Fibroblast of the aortic adventitia (primary cell): ENCODE measurements around the gene ITSN2. TPM values are rescaled to one million over a fixed set of nuclear protein-coding genes. Genes with fewer than 3 reads are reported as not detected.

Experiments used
- DNase-seq: peaks from one replicate; pipeline ENCODE4 v3.0.0-alpha.2; 2010; ENCODE audit warnings: low read depth
- H3K4me3 ChIP-seq: 2 replicates; pipeline ENCODE4 v1.5.1; 2011; ENCODE audit warnings: low read depth, mild to moderate bottlenecking, control low read depth, low read length, moderate library complexity
- total RNA-seq: library from RNA; depleted of rRNA; stranded (reverse); fragments of >200 nt; gene quantifications from 2 replicates; pipeline ENCODE4 v1.2.3, GENCODE V29; 2012; ENCODE audit warnings: low replicate concordance
- TF ChIP-seq, protein P1 (sequence below): IDR thresholded peaks from 2 replicates; pipeline ENCODE4 v1.5.1; 2011; ENCODE audit warnings: mild to moderate bottlenecking, low read length, control low read depth, inconsistent platforms; ENCODE audit not compliant: insufficient read depth

Gene ITSN2
- total RNA-seq, 1 donor: 32.4 TPM

DNA sequence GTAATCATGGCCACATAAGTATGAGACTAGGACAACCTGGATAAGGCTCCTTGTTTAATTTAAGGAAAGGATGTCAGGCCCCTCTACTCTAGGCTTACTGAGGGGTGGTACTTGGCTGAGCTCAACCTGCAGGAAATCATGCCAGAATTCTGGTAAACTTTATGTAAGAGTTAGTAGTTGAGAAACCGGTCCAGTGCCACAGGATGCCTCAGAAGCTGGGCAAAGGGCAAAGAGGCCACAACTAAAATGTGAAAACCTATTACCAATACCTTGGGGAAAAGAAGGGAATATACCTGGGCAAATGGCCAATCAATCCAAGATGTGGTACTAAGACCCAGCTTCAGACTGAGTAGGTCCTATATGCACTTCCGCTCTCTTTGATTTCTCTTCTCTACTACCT lies 86.7 kb downstream of the ITSN2 start:
- TF ChIP-seq, protein P1, sequence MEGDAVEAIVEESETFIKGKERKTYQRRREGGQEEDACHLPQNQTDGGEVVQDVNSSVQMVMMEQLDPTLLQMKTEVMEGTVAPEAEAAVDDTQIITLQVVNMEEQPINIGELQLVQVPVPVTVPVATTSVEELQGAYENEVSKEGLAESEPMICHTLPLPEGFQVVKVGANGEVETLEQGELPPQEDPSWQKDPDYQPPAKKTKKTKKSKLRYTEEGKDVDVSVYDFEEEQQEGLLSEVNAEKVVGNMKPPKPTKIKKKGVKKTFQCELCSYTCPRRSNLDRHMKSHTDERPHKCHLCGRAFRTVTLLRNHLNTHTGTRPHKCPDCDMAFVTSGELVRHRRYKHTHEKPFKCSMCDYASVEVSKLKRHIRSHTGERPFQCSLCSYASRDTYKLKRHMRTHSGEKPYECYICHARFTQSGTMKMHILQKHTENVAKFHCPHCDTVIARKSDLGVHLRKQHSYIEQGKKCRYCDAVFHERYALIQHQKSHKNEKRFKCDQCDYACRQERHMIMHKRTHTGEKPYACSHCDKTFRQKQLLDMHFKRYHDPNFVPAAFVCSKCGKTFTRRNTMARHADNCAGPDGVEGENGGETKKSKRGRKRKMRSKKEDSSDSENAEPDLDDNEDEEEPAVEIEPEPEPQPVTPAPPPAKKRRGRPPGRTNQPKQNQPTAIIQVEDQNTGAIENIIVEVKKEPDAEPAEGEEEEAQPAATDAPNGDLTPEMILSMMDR: no peak
- H3K4me3 ChIP-seq: no peak overlapping the region

GRCh38 chr2:24272907-24273306 lies 87.4 kb downstream of the ITSN2 start:
- DNase-seq: peak; percentile 87
- no peak overlapping the region for H3K4me3 ChIP-seq
- TF ChIP-seq, protein P1: no peak

More for the DNA sequence above, 86.7 kb downstream of the ITSN2 start:
- no peak for DNase-seq

DNA sequence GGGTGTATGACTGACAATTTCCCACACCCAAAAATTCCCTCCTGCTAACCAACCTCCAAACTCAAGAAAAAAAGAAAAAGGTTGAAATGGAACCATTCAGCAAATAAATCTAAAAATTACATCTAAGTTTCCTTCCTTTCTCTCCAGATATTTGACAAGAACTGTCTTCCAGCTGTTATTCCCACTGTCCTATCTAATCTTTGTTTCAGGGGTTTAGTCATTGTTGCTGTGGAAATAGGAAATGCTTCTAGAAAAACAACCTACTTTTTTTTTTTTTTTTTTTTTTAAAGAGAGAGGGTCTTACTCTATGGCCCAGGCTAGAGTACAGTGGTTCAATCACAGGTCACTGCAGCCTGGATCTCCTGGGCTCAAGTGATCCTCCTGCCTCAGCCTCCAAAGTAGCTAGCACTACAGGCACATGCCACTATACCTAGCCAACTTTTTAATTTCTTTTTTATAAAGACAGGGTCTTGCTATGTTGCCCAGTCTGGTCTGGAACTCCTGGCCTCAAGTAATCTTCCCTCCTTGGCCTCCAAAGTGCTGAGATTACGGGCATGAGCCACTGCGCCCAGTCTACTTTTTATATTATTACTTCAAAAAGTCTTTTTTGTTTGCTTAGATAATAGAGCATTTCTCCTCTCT lies 88.1 kb downstream of the ITSN2 start:
- no peak overlapping the region for H3K4me3 ChIP-seq
- TF ChIP-seq, protein P1: no peak
- peak; percentile 64 for DNase-seq

GRCh38 chr2:24269265-24269664 lies 91.1 kb downstream of the ITSN2 start:
- DNase-seq: no peak
- H3K4me3 ChIP-seq: no peak overlapping the region
- TF ChIP-seq, protein P1: no peak

GRCh38 chr2:24265212-24265611 lies 95.1 kb downstream of the ITSN2 start:
- TF ChIP-seq, protein P1: no peak
- no peak for DNase-seq
- no peak overlapping the region for H3K4me3 ChIP-seq

DNA sequence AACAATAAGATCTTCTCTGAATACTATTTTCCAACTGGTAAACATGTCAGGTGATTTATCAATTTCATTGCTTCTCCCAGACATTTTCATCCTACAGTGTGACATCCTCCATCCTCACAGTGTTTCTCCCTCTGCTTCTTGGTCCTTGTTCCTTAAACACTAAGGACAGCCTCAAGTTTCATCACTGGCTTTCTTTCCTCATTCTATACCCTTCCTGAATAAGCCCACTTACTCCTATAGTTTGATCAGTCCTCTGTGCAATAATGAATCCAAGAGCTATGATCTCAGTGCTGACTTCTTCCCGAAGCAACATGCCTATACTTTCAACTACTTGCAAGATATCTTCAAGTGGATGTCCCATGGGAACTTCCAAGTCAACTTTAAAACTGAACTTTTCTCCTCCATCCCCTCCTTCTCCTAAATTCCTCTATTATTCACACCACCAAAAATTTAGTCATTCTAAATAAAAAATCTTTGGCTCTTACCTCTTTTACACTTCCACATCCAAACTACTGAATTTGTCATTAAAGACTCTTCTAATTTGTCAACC lies 97.8 kb downstream of the ITSN2 start:
- no peak overlapping the region for H3K4me3 ChIP-seq
- peak; percentile 82 for DNase-seq
- TF ChIP-seq, protein P1: no peak
